ENCODE data around the gene UBE3C.
"Not testable (repeated sequence)": the region's sequence is repeated elsewhere in the genome, so short reads cannot be mapped to it uniquely, and the experiment has no call there.

The UBE3C gene

GRCh38 chr7:157241631-157242030 is 102.9 kb downstream of the UBE3C start:
- no peak for DNase-seq

DNA sequence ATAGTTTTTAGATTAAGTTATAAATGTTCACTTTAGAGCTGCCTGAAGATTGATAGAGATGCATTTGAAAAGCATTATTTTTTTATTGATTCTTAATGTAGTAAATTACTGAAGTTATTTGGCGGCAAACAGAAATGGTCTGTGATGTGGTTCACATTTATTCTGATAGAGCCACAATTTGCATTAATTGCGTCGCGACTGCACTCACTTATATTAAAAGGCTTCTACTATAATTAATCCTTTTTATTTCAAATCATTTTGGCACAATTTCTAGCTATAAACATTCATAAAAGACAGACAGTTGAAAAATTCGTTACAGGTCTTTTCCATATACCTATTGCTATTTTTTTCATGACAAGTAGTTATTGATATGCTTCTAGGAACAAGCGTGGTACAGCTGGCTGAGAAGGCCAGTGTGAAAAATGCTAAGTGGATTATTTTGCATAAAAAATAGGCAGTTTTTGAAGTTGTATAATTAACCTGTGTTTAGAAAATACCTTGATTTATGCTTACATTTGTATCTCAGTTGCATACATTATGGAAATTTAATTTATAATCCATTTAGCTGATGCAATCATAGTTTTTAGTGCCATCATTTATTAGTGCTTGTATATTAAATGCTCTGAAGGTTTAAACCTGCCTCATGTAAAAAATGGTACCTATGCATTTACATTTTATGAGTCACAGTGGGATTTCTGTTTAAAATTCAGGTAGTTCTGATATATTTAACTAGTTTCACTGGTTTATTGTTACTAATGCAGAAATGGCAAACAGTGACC is 106.0 kb downstream of the UBE3C start:
- no peak for DNase-seq

GRCh38 chr7:157246052-157246451 is 107.3 kb downstream of the UBE3C start:
- no peak for DNase-seq

DNA sequence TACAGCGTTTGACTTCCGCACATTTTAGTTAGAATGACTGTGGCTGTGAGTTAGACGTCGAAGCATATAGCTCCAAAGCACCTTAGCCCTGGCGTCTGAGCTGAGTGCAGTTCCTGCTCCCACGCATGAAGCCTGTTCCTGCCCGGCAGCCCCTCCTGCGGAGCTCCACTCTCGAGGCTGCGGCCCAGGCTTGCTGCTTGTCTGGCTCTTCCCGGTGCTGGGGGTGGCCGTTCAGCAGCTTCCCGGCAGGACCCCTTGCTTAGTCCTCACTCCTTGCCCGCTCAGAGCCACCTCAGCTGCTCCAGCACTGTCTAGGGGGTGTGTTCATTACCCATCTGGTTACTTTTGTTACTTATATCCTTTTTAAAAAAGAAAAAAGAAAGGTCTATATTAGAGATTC is 109.9 kb downstream of the UBE3C start:
- no peak for DNase-seq

DNA sequence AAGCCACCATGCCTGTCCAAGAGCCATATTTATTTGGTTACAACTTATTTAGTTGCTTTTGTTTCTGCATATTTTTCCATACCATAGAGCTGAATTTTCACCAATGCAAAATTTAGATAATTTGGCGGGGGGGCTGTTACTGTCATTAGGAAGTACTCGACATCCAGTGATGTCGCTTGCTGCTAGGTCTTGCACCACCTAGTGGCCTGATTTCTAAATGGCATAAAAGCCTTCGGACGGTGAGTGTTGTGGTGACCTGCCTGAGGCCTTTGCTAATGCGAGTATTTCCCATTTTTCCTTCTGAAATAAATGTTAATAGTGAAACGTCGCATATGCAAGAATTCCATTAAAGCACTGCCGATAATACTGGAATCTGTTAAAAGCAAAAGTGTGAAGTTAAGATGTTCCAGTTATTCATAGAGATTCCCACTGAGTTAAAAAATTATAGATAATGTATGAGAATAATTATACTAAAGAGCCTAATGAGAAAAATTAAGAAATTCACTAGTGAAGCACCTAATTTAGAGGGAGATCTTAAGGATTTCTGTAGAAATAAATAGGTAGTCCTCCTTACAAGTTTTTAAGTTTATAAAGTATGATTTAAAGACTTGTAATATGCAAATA is 112.0 kb downstream of the UBE3C start:
- DNase-seq, result peak; percentile 67

DNA sequence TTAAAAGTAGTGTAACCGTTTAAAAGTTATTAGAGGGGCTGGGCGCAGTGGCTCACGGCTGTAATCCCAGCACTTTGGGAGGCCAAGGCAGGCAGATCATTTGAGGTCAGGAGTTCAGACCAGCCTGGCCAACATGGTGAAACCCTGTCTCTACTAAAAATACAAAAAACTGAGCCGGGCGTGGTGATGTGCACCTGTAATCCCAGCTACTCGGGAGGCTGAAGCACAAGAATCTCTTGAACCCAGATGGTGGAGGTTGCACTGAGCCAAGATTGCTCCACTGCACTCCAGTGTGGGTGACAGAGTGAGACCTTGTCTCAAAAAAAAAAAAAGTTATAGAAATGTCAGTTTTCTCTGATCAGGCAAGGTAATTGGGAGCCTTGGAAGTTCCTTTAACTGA is 113.1 kb downstream of the UBE3C start:
- DNase-seq, result not testable (repeated sequence)

- DNase-seq, result no peak
Measured at GRCh38 chr7:157253850-157254249, 115.1 kb downstream of the UBE3C start.

GRCh38 chr7:157254781-157255180 is 116.1 kb downstream of the UBE3C start:
- DNase-seq, result not testable (repeated sequence)

- no peak for DNase-seq
Measured at GRCh38 chr7:157255201-157255606, 116.5 kb downstream of the UBE3C start.

DNA sequence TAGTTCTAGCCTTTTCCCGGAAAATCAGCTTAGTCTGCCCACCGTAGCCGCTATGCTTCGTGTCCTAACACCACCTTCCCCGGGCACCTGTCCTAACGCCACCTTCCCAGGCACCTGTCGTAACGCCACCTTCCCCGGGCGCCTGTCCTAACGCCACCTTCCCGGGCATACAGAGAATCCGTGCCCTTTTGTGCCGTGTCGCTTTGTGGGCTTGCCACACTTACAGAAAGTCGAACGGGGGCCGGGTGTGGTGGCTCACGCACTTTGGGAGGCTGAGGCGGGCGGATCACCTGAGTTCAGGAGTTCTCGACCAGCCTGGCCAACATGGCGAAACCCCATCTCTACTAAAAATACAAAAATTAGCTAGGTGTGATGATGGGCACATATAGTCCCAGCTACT is 124.4 kb downstream of the UBE3C start:
- no peak for DNase-seq

DNA sequence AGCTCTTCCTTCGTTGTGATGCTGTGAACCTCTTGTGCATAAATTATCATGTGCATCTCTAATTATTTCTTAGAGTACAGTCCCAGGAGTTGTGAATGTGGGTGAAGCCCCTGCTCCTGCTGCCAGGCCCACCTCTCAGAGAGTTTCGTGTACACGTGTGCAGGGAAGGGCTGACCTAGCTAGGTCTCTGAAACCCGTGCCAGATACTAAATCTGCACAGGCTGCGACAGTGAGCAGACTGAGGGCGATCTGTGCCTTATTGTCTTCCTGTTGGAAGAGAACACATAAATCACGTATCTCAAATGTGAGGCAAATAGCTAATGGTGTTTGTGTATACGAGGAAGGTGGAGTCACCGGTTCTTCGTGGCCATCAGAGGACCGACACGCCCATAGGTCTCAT is 126.3 kb downstream of the UBE3C start:
- DNase-seq, result no peak

GRCh38 chr7:157266272-157266671 is 127.5 kb downstream of the UBE3C start:
- no peak for DNase-seq

DNA sequence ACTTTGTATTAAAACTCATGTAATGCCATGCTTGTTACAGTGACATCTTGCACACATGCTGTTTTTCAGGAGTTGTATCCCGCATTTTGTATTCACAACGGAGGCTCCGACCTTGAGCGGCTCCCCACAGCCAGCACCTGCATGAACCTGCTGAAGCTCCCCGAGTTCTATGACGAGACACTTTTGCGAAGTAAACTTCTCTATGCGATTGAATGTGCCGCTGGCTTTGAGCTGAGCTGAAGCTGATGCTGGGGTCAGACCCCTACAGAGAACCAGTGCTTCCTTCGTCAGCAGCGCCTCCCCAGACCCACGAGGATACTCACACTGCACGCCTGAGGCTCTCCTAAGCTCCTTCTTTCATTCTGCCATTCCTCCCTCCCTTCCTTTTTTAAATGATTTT is 128.8 kb downstream of the UBE3C start:
- no peak for DNase-seq

- no peak for DNase-seq
Measured at GRCh38 chr7:157267956-157268355, 129.2 kb downstream of the UBE3C start.

GRCh38 chr7:157268540-157268939 is 129.8 kb downstream of the UBE3C start:
- no peak for DNase-seq

DNA sequence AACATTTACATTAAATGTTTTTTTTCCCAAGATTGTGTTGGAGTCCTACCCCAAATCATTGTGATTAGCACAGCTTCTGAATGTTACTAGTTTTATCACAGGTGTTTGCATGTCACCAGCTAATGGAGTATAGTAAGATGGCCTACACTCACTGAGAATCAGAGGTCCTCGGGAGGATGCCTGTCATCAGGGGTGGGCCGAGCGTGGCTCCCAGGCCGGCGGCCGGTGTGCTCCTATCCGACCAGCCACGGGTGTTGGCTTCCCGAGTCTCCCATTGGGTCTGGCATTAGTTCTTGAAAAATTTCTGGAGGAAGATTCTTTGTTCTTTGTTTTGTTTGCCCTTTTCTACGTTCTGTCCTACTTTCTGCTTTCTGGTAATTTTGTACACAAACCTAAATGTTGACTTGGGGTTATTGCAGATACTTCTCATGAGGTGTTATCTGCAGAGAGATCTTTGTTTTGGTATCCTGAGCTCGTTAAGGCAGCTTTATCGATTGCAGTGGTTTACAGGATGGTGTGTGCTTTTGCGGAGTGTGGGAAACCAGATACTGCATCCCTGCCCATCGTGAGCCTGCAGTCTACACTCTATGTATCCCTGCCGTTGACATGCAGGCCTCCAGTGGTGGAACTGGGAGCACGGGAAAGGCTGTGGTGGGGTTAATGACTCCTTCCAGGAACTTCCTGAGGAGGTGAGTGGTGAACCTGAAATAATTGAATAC is 130.8 kb downstream of the UBE3C start:
- DNase-seq, result no peak

DNA sequence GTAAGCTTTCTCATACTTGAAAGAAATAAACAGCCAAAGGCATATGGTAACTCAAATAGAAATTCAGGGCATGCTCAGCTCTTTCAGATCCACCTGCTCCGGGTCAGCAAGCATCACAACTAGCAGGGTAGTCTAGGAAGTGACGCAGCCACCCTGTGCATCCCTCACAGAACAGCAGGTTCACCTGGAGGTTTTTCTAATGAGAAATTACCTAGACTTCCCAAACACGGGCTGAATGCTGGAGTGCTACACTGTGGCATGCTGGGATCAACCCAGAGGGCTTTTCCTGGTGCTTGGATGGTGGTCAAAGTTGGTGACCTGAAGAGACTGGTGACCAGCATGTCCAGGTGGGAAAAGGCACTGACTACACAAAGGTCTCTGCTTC is 131.3 kb downstream of the UBE3C start:
- DNase-seq, result no peak

DNA sequence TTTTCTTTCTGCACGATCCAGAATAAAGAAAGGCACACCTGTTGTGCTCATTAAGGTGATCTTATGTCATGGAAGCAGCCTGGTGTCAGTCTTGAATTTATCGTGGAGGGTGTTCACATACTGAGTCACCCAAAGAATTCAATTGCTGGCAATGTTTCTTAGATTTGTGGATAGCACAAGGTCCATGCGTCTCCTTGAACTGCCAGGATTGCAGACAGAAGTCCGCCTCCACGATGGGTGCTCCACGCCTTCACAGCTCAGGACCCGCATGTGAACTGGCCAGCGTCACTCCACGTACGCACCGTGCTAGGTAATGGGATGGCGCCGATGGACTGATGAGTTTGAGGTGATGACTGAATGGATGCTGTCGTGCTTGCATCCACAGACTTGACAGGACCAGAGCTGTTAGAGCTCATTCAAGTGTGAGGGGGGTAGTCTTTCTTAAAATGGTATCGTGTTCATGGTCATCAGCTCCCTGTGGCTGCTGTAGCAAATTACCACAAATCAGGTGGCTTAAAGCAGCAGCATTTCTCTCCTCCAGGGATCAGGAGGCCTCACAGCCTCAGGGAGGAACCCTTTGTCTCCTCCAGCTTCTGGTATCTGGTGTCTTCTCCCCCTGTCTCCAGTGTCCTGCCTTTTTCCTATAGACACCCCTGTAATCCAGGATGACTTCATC is 132.7 kb downstream of the UBE3C start:
- no peak for DNase-seq

DNA sequence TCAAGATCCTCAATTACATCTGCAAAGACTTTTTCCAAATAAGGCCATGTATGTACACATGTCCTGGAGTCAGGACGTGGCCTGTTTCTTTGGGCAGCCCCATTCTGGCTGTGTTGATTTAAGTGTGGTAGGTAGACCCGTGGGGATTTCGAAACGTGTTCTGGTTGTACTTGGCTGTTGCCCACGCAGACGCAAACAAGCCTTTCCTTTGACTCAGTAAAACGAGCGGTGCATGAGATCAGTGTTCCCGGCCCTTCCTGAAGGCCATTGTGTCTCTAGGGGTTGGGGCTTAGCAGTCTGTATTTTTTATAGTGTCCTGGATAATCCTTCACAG is 133.2 kb downstream of the UBE3C start:
- no peak for DNase-seq

DNA sequence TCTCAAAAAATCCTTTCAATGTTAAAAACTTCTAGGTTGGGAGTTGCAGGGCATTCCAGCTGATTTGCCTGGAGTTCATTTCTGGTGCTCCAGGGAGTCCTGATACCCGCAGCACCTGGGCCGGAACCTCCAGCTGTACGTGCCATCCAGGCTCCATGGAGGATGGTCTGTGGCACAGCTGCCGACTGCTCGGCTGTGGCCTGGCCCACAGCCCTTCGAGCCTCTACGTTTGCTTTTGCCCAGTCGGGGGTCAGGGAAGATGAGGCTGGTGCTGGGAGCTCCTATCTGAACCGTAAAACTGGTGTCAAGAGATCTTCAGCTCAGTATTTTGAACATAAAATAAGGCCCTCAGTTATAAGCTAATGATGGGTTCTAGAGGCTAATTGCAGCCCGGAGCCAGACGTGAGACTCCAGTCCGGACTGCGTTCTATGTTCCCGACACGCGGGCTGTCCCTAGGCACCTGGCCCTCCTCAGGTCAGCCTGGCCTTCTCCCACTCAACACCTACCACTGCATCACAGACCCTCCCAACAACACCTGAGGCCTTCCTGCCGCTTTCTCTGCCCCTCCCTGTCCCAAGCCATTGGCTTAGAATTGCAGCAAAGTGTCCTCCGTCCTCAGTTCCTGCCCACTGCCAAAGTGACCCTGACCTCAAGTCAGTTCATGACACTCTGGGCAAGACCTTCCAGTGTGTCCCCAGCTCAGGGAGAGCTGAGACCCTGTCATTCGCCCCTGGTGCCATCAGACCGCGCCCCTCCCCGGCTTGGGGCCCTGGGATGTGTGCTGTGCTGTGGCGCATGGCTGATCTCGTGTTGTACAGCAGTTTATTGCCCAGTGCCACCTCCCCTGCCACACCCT is 133.9 kb downstream of the UBE3C start:
- DNase-seq, result no peak

DNA sequence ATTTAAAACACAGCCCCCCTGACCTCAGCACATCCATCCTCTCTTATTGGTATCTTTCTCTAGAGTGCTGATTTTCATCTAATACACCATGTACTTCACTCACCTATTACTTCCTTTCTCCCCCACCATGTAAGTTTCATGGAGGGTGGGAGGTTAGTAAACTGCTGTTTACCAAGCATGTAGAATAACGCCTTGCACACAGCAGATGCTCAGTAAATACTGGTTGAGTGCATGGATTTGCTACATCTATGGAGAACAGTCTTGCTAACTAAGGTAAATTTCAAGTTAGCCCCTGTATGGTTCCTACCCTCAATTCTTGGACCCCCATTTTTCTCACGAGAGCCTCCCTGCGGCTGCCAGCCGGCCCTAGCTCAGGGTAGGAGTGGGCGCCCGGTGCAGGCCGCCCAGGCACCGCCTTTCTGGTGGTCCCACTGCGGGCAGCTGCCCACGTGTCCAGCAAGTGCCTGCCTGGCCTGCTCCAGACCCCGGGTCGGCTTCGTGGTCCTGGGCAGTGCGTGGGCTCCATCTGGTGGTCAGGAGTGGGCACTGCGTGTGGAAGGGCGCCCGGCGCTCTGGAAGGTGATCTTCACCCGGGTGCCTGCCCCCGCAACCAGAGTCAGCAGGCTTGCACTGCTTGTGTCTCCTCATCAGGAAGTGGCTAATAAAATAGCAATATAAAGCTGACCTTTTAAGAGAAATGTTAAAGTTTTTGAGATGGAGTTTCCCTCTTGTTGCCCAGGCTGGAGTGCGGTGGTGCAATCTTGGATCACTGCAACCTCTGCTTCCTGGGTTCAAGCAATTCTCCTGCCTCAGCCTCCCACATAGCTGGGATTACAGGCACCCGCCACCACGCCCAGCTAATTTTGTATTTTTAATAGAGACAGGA is 134.7 kb downstream of the UBE3C start:
- DNase-seq, result peak; percentile 63

All from stimulated activated CD4-positive, alpha-beta T cell treated with anti-CD3 and anti-CD28 coated beads, Interleukin-4, amount 100 ng/mL, for 24 hours (primary cell).